ENCODE results near the gene HOXA3. TPM values are rescaled to one million over a fixed set of nuclear protein-coding genes. Genes with fewer than 3 reads are reported as not detected.

Gene HOXA3
- total RNA-seq, 1 donor from 2014 or later, result 12.1 TPM

GRCh38 chr7:27156508-27156898, 4.1 kb upstream of the HOXA3 start, which contains the start of gene HOXA7:
TSS of gene HOXA7 (minus strand) at chr7:27156675. CDS start at chr7:27156545, 130 bp downstream.
- no peak for TF ChIP-seq CTCF (IDR thresholded peaks at IDR 0.05)
- Mint-ChIP-seq H3K4me1 (ENCODE audit: low read depth) (peaks cover 16% of the 10 kb centered on the region), H3K27ac (ENCODE audit: unreplicated experiment) (no peak within 1 kb of the TSS), H3K36me3 (ENCODE audit: low read depth) (peaks cover 7% of the 10 kb centered on the region), H3K27me3 (ENCODE audit: low read depth) (peaks cover 79% of the 10 kb centered on the region), H3K4me3 (ENCODE audit: unreplicated experiment) (no peak within 1 kb of the TSS), H3K9me3 (ENCODE audit: low read depth) (peaks cover 4% of the 10 kb centered on the region)
- DNase-seq (ENCODE audit: low spot score), result no peak

- H3K36me3 Mint-ChIP-seq (ENCODE audit: low read depth), result peaks cover 7% of the 10 kb centered on the region
- no peak for DNase-seq (ENCODE audit: low spot score)
- no peak overlapping the region for H3K27ac Mint-ChIP-seq (ENCODE audit: unreplicated experiment)
- H3K4me1 Mint-ChIP-seq (ENCODE audit: low read depth), result peaks cover 19% of the 10 kb centered on the region
- H3K9me3 Mint-ChIP-seq (ENCODE audit: low read depth), result peaks cover 4% of the 10 kb centered on the region
- H3K4me3 Mint-ChIP-seq (ENCODE audit: unreplicated experiment), result no peak overlapping the region
- TF ChIP-seq CTCF (IDR thresholded peaks at IDR 0.05), result no peak
- H3K27me3 Mint-ChIP-seq (ENCODE audit: low read depth), result peaks cover 81% of the 10 kb centered on the region
Measured at GRCh38 chr7:27155816-27156507, 3.6 kb upstream of the HOXA3 start.

- no peak for TF ChIP-seq CTCF (IDR thresholded peaks at IDR 0.05)
- no peak overlapping the region for H3K27ac Mint-ChIP-seq (ENCODE audit: unreplicated experiment)
- H3K36me3 Mint-ChIP-seq (ENCODE audit: low read depth), result peaks cover 7% of the 10 kb centered on the region
- DNase-seq (ENCODE audit: low spot score), result peak; percentile 84
- peaks cover 19% of the 10 kb centered on the region for H3K4me1 Mint-ChIP-seq (ENCODE audit: low read depth)
- H3K27me3 Mint-ChIP-seq (ENCODE audit: low read depth), result peaks cover 83% of the 10 kb centered on the region
- H3K9me3 Mint-ChIP-seq (ENCODE audit: low read depth), result peaks cover 4% of the 10 kb centered on the region
- peak overlapping the region; percentile 28 for H3K4me3 Mint-ChIP-seq (ENCODE audit: unreplicated experiment)
Measured at GRCh38 chr7:27154901-27155815, 2.8 kb upstream of the HOXA3 start.

GRCh38 chr7:27154369-27154768, 2.0 kb upstream of the HOXA3 start:
- no peak for DNase-seq (ENCODE audit: low spot score)
- no peak overlapping the region for H3K4me3 Mint-ChIP-seq (ENCODE audit: unreplicated experiment)
- H3K4me1 Mint-ChIP-seq (ENCODE audit: low read depth), result peaks cover 19% of the 10 kb centered on the region

More at GRCh38 chr7:27154369-27154768, 2.0 kb upstream of the HOXA3 start:
- H3K27ac Mint-ChIP-seq (ENCODE audit: unreplicated experiment), result no peak overlapping the region
- H3K9me3 Mint-ChIP-seq (ENCODE audit: low read depth), result peaks cover 4% of the 10 kb centered on the region
- no peak for TF ChIP-seq CTCF (IDR thresholded peaks at IDR 0.05)
- H3K36me3 Mint-ChIP-seq (ENCODE audit: low read depth), result peaks cover 7% of the 10 kb centered on the region
- H3K27me3 Mint-ChIP-seq (ENCODE audit: low read depth), result peaks cover 86% of the 10 kb centered on the region
